Measurements from ENCODE around the gene ZNF75A. TPM values are rescaled to one million over a fixed set of nuclear protein-coding genes. Genes with fewer than 3 reads are reported as not detected.
A peak's percentile ranks its signal among the peaks of the same experiment; 100 is the strongest.

Gene ZNF75A
- total and polyA plus RNA-seq, 9 of the 15 experiments (the other 6 are each of a cell fraction or from before 2014, with no cell fraction given): 7.2 to 24.5 (median 17.1) TPM

- TF ChIP-seq ELK3 (CRISPR knock-in tag; IDR thresholded peaks at IDR 0.05) (no peak), FOSL1 (tag; conservative IDR thresholded peaks at IDR 0.05) (peak; percentile 25), ZNF165 (CRISPR knock-in tag; IDR thresholded peaks at IDR 0.05; ENCODE audit: borderline replicate concordance) (no peak), MXI1 (IDR thresholded peaks at IDR 0.05; ENCODE audit: low read depth, low read length) (no peak), RBFOX2 (IDR thresholded peaks at IDR 0.05; ENCODE audit: low read depth, low read length) (peak; percentile 99), POLR2B (IDR thresholded peaks at IDR 0.05; ENCODE audit: low read depth, partially characterized antibody) (peak; percentile 80), TRIM28 (IDR thresholded peaks at IDR 0.05) (no peak), IFI16 (CRISPR knock-in tag; IDR thresholded peaks at IDR 0.05) (no peak), RFX1 (IDR thresholded peaks at IDR 0.05) (no peak), ZNF197 (CRISPR knock-in tag; IDR thresholded peaks at IDR 0.05; ENCODE audit: low read depth) (no peak), PPARD (CRISPR knock-in tag; IDR thresholded peaks at IDR 0.05) (no peak), HIVEP1 (CRISPR knock-in tag; IDR thresholded peaks at IDR 0.05) (0 out of 2 replicates have a peak, but pooled peaks have one; percentile 13), KDM1A (IDR thresholded peaks at IDR 0.05) (no peak), STAT5B (CRISPR knock-in tag; IDR thresholded peaks at IDR 0.05) (no peak), HSF4 (CRISPR knock-in tag; IDR thresholded peaks at IDR 0.05; ENCODE audit: borderline replicate concordance) (no peak), CBX2 (IDR thresholded peaks at IDR 0.05; ENCODE audit: insufficient read depth, low read length, poor library complexity, severe bottlenecking) (no peak), MTA3 (IDR thresholded peaks at IDR 0.05; ENCODE audit: borderline replicate concordance) (peak; percentile 79; the same call in 1 of the 2 replicates), ZKSCAN3 (CRISPR knock-in tag; IDR thresholded peaks at IDR 0.05) (no peak), THRB (CRISPR knock-in tag; conservative IDR thresholded peaks at IDR 0.05) (0 out of 2 replicates have a peak, but pooled peaks have one; percentile 28), HDAC1 (IDR thresholded peaks at IDR 0.05) (peak; percentile 31 to 78; a peak in 2 of 4 replicates), CHD4 (IDR thresholded peaks at IDR 0.05; ENCODE audit: insufficient read depth, insufficient replicate concordance, low read depth, low read length, poor library complexity, severe bottlenecking) (no peak), HDAC2 (IDR thresholded peaks at IDR 0.05) (peak; percentile 79; the same call in 1 of the 2 replicates), CTCFL (IDR thresholded peaks at IDR 0.05; ENCODE audit: borderline replicate concordance, insufficient read depth, low read depth, low read length, poor library complexity, severe bottlenecking) (no peak)
Measured at GRCh38 chr16:3305109-3306068, at the start of gene ZNF75A, which contains the start of gene TIGD7 (continued).
